K562 (cell line): Measurements from ENCODE around the gene WDR13. TPM values are rescaled to one million over a fixed set of nuclear protein-coding genes. Genes with fewer than 3 reads are reported as not detected.
A peak's percentile ranks its signal among the peaks of the same experiment; 100 is the strongest.

ENCODE experiments used
- BRCA1 ChIP-seq, 2 experiments: fragments of 450-650 bp in 1 of 2; sonication (generic) in 1 of 2; formaldehyde crosslinking in 1 of 2; IDR thresholded peaks; 2 replicates each; pipeline versions ENCODE4 v1.5.0 to v1.6.1; 2017 to 2020; ENCODE audit warnings: mild to moderate bottlenecking in 1 of 2, missing genetic modification reagents in 1 of 2
- CBX5 ChIP-seq: IDR thresholded peaks from 2 replicates; pipeline ENCODE4 v1.6.1; 2014; ENCODE audit warnings: low read depth, borderline replicate concordance
- HEY1 ChIP-seq: fragments of 250-450 bp; sonication (Bioruptor Pico); IDR thresholded peaks from 2 replicates; pipeline ENCODE4 v1.5.0; 2020; ENCODE audit warnings: mild to moderate bottlenecking, moderate library complexity, borderline replicate concordance
- KHSRP ChIP-seq: fragments of 450-650 bp; IDR thresholded peaks from 2 replicates; pipeline ENCODE4 v1.6.1; 2017
- MEIS2 ChIP-seq: fragments of 450-650 bp; IDR thresholded peaks from 2 replicates; pipeline ENCODE4 v1.6.1; 2014; ENCODE audit warnings: mild to moderate bottlenecking; ENCODE audit not compliant: partially characterized antibody
- MYNN ChIP-seq, 2 experiments: sonication (generic); formaldehyde crosslinking in 1 of 2; IDR thresholded peaks; 2 replicates each; pipeline versions ENCODE4 v1.5.0 to v1.6.1; 2016 to 2020; ENCODE audit warnings: antibody characterized with exemption in 1 of 2, missing genetic modification reagents in 1 of 2
- NCOA2 ChIP-seq, 2 experiments: fragments of 450-650 bp; IDR thresholded peaks; 2 replicates each; pipeline ENCODE4 v1.6.1; 2018; ENCODE audit warnings: mild to moderate bottlenecking in 2 of 2, moderate library complexity in 1 of 2; ENCODE audit not compliant: partially characterized antibody in 2 of 2
- NCOA4 ChIP-seq: fragments of 450-650 bp; IDR thresholded peaks from 2 replicates; pipeline ENCODE4 v1.6.1; 2018; ENCODE audit warnings: mild to moderate bottlenecking; ENCODE audit not compliant: partially characterized antibody
- POLR2A ChIP-seq: fragments of 450-650 bp; conservative IDR thresholded peaks from 2 replicates; pipeline ENCODE4 v1.6.1; 2016
- RUNX1 ChIP-seq: sonication (generic); IDR thresholded peaks from 2 replicates; pipeline ENCODE4 v1.6.1; 2016; ENCODE audit warnings: antibody characterized with exemption, low read depth
- SLC30A9 ChIP-seq: fragments of 250-450 bp; sonication (Bioruptor Pico); IDR thresholded peaks from 2 replicates; pipeline ENCODE4 v1.8.0; 2022; ENCODE audit warnings: mild to moderate bottlenecking, moderate library complexity
- SMAD2 ChIP-seq: fragments of 150-350 bp; IDR thresholded peaks from 2 replicates; pipeline ENCODE4 v1.6.1; 2014; ENCODE audit warnings: low read depth, mild to moderate bottlenecking, low read length
- STAG1 ChIP-seq: sonication (generic); formaldehyde crosslinking; IDR thresholded peaks from 2 replicates; pipeline ENCODE4 v1.5.0; 2020; ENCODE audit warnings: missing genetic modification reagents, borderline replicate concordance
- TOE1 ChIP-seq, 2 experiments: fragments of 450-650 bp in 1 of 2; sonication (generic) in 1 of 2; formaldehyde crosslinking in 1 of 2; IDR thresholded peaks; 2 replicates each; pipeline versions ENCODE4 v1.7.1 to v1.8.0; 2016 to 2022; ENCODE audit warnings: borderline replicate concordance in 2 of 2, mild to moderate bottlenecking in 2 of 2, antibody characterized with exemption in 1 of 2, inconsistent platforms in 1 of 2, low read depth in 1 of 2, missing genetic modification reagents in 1 of 2, moderate library complexity in 1 of 2
- ZNF133 ChIP-seq: fragments of 250-450 bp; sonication (Bioruptor Pico); IDR thresholded peaks from 2 replicates; pipeline ENCODE4 v1.4.0; 2020; ENCODE audit warnings: mild to moderate bottlenecking
- ZNF384 ChIP-seq: IDR thresholded peaks from 2 replicates; pipeline ENCODE4 v1.6.1; 2012; ENCODE audit warnings: low read depth, low read length, improper control_type of control experiment
- ZNF707 ChIP-seq: fragments of 250-450 bp; sonication (Bioruptor Pico); conservative IDR thresholded peaks from 2 replicates; pipeline ENCODE4 v1.8.0; 2022; ENCODE audit warnings: inconsistent platforms, mild to moderate bottlenecking, moderate library complexity
- ZNF717 ChIP-seq: fragments of 250-450 bp; sonication (Bioruptor Pico); IDR thresholded peaks from 2 replicates; pipeline ENCODE4 v1.5.0; 2021
- polyA plus RNA-seq, 8 experiments: library from polyadenylated mRNA; depleted of rRNA in 4 of 8; stranded (reverse) in 5 of 8; unstranded in 3 of 8; fragments of >200 nt; fragmentation: Nextera tagmentation in 2 of 8; fragmentation: Illumina TruSeq in 1 of 8; extraction: Ambion mirVana in 2 of 8; extraction: Trizol in 1 of 8; gene quantifications; 2 replicates each; pipeline versions ENCODE4 v1.2.1 to v1.2.3, GENCODE V29; 2011 to 2014; ENCODE audit warnings: inconsistent platforms in 1 of 8, missing spikeins in 1 of 8
- total RNA-seq, 7 experiments: library from RNA; depleted of rRNA in 6 of 7; stranded (reverse); fragments of >200 nt in 6 of 7; fragmentation: Illumina TruSeq in 2 of 7; extraction: Trizol in 2 of 7; gene quantifications; 2 replicates each; pipeline versions ENCODE4 v1.2.1 to v1.2.3, GENCODE V29; 2011 to 2021; ENCODE audit warnings: low replicate concordance in 1 of 7
- TF ChIP-seq, protein P1 (sequence below): sonication (generic); formaldehyde crosslinking; IDR thresholded peaks from 2 replicates; pipeline ENCODE4 v1.8.0; 2022; ENCODE audit warnings: mild to moderate bottlenecking, missing genetic modification reagents
- TF ChIP-seq, protein P2 (sequence below): fragments of 200-400 bp; formaldehyde crosslinking; IDR thresholded peaks from 2 replicates; pipeline ENCODE4 v1.6.1; 2017; ENCODE audit warnings: mild to moderate bottlenecking, low read depth, low read length, moderate library complexity
- TF ChIP-seq, protein P3 (sequence below): sonication (generic); formaldehyde crosslinking; IDR thresholded peaks from 2 replicates; pipeline ENCODE4 v1.8.1; 2023; ENCODE audit warnings: mild to moderate bottlenecking, missing genetic modification reagents
- TF ChIP-seq, protein P4 (sequence below): fragments of 450-650 bp; formaldehyde crosslinking; IDR thresholded peaks from 2 replicates; pipeline ENCODE4 v1.4.0; 2022; ENCODE audit warnings: missing genetic modification characterization

Gene WDR13
- total and polyA plus RNA-seq, 9 of the 15 experiments (the other 6 are each of a cell fraction or from before 2014, with no cell fraction given): 7.4 to 70.5 (median 31.4) TPM

DNA sequence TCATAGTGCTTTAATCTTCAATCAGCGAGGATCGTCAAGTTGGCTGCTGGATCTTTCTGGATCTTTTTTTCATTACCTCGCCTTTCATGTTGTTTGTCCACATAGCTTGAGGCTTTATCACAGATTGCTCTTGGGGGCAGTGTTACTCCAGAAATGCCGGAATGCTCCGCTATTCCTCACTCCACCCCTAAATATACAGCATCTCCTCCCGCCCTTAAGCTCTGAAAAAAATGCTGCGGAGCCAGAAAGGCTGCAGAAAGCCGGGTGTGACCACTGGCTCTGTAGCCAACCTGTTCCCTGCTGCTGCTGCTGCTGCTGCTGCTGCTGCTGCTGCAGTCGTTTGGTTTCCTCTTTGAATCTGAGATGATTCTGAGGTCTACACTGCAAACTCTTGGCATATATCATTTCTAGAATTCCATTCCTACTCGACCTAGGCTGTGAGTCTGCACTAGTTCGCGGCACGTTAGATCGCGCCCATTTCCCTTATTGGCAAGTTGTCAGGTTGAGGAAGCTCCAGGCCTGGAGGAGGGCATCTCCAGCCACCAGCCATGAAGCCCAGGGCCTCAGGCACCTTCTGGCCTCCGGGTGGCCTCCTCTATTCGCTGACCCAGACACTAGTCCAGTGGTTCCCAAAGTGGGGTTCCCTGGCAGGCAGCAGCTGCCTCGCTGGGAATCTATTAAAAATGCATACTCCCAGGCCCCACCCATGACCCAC, 34.2 kb downstream of the WDR13 start (continued):
- peak; percentile 64; the same call in 1 of the 2 replicates for TF ChIP-seq STAG1 (CRISPR knock-in tag)
- peak; percentile 78; the same call in 1 of the 2 replicates for TF ChIP-seq TOE1 (IDR thresholded peaks at IDR 0.05; ENCODE audit: borderline replicate concordance)
- no peak for TF ChIP-seq TOE1 (CRISPR knock-in tag; IDR thresholded peaks at IDR 0.05; ENCODE audit: borderline replicate concordance, low read depth)
- no peak for TF ChIP-seq ZNF707 (CRISPR knock-in tag)
- TF ChIP-seq SMAD2: no peak
- no peak for TF ChIP-seq KHSRP
- TF ChIP-seq CBX5: 0 out of 2 replicates have a peak, but pooled peaks have one; percentile 44
- TF ChIP-seq NCOA2 (IDR thresholded peaks at IDR 0.05; ENCODE audit: partially characterized antibody in 2 of 2): no peak
- TF ChIP-seq ZNF717 (CRISPR knock-in tag): no peak
- no peak for TF ChIP-seq BRCA1 (IDR thresholded peaks at IDR 0.05)
- no peak for TF ChIP-seq BRCA1 (CRISPR knock-in tag; IDR thresholded peaks at IDR 0.05)
- TF ChIP-seq MEIS2: no peak
- no peak for TF ChIP-seq HEY1
- TF ChIP-seq, protein P1, sequence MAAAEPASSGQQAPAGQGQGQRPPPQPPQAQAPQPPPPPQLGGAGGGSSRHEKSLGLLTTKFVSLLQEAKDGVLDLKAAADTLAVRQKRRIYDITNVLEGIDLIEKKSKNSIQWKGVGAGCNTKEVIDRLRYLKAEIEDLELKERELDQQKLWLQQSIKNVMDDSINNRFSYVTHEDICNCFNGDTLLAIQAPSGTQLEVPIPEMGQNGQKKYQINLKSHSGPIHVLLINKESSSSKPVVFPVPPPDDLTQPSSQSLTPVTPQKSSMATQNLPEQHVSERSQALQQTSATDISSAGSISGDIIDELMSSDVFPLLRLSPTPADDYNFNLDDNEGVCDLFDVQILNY (CRISPR knock-in tag): no peak
- no peak for TF ChIP-seq ZNF133
- no peak for TF ChIP-seq SLC30A9
- TF ChIP-seq MYNN (IDR thresholded peaks at IDR 0.05): no peak
- no peak for TF ChIP-seq MYNN (CRISPR knock-in tag; IDR thresholded peaks at IDR 0.05)
- TF ChIP-seq, protein P2, sequence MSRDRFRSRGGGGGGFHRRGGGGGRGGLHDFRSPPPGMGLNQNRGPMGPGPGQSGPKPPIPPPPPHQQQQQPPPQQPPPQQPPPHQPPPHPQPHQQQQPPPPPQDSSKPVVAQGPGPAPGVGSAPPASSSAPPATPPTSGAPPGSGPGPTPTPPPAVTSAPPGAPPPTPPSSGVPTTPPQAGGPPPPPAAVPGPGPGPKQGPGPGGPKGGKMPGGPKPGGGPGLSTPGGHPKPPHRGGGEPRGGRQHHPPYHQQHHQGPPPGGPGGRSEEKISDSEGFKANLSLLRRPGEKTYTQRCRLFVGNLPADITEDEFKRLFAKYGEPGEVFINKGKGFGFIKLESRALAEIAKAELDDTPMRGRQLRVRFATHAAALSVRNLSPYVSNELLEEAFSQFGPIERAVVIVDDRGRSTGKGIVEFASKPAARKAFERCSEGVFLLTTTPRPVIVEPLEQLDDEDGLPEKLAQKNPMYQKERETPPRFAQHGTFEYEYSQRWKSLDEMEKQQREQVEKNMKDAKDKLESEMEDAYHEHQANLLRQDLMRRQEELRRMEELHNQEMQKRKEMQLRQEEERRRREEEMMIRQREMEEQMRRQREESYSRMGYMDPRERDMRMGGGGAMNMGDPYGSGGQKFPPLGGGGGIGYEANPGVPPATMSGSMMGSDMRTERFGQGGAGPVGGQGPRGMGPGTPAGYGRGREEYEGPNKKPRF: no peak
- no peak for TF ChIP-seq POLR2A
- no peak for TF ChIP-seq NCOA4
- TF ChIP-seq, protein P3, sequence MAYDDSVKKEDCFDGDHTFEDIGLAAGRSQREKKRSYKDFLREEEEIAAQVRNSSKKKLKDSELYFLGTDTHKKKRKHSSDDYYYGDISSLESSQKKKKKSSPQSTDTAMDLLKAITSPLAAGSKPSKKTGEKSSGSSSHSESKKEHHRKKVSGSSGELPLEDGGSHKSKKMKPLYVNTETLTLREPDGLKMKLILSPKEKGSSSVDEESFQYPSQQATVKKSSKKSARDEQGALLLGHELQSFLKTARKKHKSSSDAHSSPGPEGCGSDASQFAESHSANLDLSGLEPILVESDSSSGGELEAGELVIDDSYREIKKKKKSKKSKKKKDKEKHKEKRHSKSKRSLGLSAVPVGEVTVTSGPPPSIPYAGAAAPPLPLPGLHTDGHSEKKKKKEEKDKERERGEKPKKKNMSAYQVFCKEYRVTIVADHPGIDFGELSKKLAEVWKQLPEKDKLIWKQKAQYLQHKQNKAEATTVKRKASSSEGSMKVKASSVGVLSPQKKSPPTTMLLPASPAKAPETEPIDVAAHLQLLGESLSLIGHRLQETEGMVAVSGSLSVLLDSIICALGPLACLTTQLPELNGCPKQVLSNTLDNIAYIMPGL (CRISPR knock-in tag): no peak
- TF ChIP-seq ZNF384: peak; percentile 100
- no peak for TF ChIP-seq RUNX1
- TF ChIP-seq, protein P4, sequence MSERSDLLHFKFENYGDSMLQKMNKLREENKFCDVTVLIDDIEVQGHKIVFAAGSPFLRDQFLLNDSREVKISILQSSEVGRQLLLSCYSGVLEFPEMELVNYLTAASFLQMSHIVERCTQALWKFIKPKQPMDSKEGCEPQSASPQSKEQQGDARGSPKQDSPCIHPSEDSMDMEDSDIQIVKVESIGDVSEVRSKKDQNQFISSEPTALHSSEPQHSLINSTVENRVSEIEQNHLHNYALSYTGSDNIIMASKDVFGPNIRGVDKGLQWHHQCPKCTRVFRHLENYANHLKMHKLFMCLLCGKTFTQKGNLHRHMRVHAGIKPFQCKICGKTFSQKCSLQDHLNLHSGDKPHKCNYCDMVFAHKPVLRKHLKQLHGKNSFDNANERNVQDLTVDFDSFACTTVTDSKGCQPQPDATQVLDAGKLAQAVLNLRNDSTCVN (CRISPR knock-in tag): no peak
